GM19395 (cell line): ENCODE data around the gene SULF2.

Source experiments
- ATAC-seq: cut with Tn5 transposase; IDR thresholded peaks from one replicate; pipeline ENCODE4 v1.9.1; 2021; ENCODE audit warnings: mild to moderate bottlenecking, moderate library complexity; ENCODE audit not compliant: unreplicated experiment

Gene SULF2

DNA sequence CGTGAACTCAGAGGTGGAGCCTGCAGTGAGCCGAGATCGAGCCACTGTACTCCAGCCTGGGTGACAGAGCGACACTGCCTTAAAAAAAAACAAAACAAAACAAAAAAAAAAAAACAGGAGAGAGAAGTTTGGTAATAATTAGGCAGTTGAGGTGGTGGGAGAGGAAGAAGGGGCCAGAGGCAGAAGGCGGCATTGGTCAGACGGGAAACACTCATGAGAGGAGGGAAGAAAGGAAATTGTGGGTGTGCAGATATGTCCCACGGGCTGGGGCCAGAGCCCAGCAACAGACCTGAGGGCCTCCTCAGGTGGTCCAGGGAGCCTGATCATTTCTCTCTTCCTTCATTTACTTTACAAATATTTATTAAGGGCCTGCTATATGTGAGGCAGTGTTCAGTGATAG is 20.0 kb downstream of the SULF2 start:
- no peak for ATAC-seq

DNA sequence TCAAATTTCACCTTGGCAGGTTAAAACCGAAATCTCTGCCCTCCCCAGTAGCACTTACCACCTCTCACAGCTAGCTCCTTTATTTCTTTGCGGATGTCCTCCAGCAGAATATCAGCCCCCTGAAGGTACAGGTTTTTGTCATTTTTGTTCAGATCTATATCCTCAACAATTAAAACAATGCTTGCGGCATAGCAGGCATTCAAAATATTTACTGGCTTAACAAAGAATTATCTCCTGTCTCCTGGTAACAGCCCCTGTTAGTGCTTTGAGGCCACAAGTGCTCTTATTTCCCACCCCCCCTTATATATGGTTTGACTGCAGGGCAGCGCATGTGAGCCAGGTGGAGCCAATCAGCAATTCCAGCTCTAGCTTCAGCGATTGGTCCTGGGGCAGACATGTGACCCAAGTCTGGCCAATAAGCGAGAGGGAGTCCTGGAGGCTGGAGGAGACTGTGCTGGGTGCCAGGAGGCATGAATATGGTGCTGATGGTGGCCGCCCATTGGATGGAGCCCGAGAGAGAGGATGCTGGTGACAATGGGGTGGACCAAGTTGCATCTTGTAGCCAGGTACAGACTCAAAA is 21.0 kb downstream of the SULF2 start:
- ATAC-seq: no peak

DNA sequence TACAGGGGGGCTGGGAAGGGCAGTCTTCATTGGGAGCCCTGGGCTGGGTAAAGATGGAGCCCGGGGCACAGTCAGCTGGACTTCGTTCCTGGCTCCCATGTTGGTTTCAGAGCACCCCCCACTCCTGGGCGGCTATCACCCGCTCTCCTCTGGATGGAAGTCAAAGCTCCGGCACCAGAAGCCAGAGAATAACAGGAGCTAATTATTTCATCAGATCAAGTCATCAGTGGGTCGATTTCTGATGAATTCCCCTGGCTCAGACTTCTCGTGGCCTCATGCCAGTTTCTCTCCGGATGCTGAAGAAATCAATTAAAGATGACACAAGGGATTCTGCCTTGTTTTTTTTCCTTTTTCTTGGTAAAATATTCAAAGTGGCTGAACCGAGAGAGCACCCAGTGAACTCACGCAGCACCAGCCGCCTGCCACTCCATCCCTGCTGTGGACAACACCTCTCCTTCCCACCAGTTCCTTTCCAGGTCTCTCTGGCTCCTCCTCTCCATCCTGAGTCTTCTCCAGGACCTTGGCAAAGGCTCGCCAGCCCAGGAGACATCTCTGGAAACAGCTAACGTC is 22.5 kb downstream of the SULF2 start:
- no peak for ATAC-seq

DNA sequence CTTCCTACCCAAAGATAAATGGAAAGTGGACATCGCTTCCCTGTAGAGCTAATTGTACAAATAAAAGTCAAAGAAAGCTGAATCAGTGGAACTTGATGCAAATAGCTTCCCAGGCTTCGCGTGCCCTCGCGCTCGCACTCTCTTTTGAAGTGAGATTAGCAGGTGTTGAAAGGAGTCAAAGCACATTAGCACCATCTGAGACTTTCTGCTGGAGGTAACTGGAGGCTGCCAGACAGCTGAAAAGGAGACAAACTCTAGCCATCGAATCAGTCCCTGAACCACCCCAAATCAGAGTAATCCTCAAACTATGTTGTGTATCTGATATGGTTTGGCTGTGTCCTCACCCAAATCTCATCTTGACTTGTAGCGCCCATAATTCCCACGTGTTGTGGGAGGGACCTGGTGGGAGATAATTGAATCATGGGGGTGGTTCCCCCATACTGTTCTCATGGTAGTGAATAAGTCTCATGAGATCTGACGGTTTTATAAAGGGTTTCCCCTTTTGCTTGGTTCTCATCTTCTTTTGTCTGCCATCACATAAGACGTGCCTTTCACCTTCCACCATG is 23.7 kb downstream of the SULF2 start:
- no peak for ATAC-seq

DNA sequence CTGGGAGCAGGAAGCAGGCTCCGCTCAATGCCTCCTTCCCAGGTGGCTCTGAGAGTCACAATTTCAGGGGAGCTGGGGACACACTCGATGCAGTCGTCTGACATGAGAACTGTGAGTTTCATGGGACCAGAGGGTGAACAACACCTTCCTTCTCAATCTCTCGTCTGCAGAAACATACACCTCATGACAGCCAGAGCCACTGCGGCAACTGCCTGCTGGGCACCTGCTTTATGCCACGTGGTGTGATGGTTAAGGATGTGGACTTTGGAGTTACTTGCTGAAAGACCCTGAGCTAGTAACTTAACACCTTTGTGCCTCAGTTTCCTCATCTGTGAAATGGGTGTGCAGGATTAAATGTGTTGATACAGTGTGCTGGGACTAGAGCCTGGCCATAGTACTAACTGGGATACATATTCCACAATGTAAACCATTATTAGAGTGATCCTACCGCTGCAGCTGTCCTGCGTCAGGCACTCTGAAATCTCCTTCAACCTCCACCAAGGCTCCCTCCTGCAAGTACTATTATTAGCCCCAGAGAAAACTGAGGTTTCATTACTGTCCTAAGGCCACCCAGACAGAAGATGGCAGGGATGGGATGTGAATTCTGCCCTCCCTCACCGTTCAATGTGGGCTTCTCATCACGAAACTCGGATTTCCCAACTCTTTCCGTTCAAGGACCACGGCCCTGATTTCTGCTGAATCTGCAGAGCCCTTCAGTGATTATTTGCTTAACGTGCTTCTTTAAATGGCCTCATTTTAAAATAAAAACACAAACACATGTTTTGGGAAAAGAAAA is 24.4 kb downstream of the SULF2 start:
- no peak for ATAC-seq

DNA sequence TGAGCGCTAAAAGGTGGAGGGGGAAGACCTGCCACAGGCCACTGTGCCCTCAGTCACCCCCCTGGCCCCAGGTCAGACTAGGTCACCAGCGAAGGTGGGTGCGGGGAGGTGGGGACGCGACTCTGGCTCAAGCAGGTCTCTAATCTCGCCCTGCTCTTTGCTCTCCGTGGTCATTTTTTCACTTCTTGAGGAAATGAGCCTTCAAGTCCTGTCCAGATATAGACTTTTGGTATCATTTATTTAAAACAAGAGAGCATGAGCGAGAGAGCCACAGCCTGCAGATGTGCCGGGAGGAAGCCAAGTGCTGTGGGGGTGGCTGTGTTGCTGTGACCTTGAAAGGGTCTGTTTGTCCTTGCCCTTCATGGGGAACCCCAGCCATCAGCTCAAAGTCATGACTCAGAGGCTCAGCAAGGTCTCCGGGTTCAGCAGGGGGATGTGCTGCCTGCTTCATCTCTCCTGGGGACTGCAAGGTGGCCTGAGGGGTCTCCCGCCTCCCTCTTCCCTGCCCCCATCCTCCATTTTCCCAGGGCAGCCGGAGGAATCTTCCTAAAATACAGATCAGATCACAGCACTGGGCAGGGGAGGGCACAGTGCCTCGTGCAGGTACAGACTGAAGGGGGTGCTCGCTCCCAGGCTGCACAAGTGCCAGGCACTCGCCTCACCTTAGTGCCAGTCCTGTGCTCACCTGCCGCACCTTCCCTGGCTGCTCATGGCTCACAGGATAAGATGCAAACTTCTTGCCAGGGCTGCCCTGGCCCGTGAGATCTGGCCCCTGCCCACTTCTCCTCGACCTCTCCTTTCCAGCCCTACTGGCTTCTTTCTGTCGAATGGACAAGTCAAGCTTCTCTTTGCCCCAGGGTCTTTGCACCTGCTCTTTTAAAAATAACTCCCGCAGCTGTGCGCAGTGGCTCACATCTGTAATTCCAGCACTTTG is 26.5 kb downstream of the SULF2 start:
- ATAC-seq: no peak

DNA sequence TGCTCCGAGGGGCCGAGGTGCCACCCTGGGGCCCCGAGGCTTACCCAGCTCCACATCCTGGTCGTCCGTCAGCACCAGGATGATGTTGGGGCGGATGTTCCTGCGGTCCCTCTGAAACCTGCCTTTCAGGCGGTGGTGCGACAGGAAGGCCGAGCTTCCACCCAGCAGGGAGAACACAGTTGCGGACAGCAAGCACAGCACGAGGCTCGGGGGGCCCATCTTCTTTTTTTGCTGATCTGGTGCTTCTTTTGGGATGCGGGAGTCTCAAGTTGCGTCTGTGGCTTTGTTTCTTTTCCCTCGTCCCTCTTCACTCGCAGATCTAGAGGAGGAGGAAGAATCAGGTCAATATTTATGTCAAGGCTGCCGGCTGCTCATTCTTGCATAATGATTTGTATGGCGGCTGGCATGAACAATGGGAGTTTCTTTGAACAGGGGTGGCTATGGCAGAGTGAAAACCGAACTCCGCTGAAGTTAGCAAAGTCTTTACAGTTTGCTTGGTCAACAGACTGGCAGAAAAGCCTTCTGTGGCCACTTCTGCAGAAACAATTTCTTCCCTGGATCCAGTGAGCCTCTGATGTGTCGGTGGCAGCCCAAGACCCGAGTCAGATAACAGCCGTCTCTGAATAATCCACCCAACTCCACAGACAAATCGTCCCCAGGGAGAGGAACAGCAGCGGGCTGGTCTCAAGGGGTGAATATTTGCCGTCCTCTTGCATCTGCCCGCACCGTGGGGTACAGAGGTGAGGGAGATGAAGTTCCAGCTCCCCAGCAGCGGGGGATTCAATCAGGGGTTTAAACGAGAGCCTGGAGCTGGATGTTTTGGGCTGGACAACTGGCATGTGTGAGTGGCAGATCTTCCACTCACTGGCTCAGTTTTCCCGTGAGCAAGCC is 27.9 kb downstream of the SULF2 start:
- no peak for ATAC-seq

DNA sequence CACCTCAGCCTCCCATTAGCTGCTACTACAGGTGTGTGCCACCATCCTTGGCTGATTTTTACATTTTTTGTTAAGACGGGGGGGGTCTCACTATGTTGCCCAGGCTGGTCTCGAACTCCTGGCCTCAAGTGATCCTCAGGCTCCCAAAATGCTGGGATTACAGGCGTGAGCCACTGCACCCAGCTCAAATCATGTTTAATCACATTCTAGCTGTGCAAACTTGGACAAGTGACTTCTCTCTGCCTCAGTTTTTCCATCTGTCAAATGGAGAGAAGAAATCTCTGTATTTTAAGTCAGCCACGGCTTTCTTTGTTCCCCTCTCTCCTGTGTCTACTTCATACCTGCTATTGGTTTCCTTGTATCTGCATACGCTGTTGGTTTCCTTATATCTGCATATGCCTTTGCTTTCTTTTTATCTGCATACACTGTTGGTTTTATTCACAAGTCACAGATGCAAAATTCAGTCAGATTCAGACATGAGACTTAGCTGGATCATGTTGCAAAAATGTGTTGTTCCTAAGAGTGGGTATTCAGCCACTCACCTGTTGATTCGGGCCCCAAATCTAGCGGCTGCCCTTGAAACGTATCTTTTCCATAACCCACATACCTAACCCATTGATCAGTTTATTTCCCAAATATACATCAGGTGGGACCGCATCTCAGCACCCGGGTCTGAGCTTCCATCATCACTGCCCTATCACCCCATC is 30.2 kb downstream of the SULF2 start:
- no peak for ATAC-seq

DNA sequence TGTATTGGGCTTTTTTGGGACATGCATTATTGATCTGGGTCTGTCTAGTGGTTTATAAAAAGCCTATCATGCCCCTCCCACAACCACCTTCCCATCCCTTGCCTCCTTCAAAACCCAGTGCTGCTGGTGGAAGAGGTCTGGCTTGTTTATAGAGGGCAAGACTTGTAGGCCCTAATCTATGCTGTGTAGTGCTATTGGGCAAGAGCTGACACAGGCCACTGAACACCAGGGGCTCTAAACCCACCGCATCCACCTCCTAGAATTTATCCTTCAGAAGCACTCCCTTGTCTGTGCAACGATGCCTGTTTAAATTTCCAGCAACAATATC is 30.9 kb downstream of the SULF2 start:
- ATAC-seq: no peak

DNA sequence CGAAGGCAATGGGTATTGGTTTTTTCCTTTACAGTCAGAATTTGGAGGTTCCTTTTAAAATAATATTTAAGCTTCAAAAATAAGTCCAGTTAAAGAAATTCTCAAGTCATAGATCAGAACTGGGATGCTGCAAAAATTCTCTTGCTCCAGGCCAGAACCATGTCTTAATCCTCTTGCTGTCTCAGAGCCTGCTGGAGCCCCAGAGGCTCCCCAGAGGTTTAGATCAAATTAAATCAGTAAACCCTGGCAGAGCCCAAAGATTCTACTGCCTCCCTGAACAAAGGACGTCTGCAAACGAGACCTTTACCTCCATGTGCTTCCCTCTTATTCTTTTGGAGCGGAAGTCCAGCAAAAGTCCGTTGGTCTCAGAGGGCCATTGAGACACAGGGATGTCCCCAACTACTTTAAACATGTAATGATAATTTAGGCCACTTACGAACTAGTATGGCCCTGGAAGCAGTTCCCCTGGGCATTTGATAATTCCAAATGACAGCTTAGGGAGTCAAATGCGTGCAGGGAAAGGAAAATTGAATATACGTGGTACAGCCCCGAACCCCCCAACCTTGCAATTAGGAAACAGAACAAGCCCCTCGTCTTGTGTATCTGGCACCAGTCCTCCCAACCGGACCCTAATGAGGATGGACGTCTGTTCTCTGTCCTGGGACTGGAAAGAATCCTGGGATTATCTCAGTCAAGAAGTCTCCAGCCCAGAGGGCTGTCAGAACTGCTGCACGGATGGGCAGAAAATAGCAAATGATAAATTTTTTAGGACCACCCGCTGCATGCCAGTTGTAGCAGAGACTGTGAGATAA is 31.5 kb downstream of the SULF2 start:
- no peak for ATAC-seq

DNA sequence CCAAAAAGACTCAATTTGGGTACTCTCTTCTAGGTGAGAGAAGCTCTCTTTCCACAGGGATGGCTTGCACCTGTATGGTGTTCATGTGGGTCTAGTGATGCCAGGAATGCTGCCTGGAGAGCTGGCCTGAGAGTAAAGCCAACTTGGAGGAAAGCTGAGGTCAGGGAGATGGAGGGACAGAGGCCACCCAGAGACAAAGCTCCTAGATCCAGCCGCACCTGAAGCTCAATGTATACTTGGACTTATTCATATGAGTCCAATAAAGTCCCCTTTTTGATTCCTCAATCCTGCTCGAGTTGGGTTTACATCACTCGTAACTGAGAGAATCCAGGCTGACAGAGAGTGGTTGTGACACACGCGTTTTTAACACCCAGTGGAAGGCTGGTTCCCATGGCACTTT is 33.8 kb downstream of the SULF2 start:
- ATAC-seq: no peak

DNA sequence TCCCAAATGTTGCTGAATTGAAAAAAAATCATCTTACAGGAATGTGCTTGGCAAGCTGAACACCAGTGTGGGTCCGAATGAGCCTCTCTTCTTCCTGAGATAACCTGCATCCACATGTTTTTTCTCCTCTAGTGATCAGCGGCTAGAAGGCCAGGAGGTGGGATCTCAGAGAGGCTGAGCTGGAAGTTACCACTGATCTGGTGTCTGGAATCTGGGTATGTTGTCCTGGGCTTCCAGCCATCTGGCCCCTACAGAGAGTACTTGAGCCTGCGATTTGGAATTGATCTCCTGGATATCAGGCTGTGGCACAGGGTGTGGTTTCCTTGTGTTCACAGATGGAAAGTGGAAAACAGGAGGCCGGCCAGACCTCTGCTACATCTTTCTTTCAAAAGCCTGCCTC is 35.9 kb downstream of the SULF2 start:
- no peak for ATAC-seq

DNA sequence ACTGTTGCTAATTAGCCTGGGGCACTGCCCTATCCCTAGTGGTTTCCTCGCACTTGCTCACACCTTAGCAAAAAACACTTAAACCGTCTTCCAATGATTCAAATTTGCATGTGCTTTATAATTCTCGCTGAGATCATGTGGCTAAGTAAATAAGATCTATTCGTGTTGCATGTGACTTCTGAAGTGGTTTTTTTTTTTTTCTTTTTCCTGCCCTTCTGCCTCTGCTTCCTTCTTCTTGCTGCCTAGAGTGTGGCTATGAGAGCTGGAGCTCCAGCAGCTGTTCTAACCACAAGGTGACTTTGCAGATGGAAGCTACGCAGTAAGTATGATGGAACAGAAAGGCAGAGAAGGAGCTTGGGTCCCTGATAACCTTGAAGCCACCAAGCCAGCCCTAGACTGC is 36.5 kb downstream of the SULF2 start:
- no peak for ATAC-seq

DNA sequence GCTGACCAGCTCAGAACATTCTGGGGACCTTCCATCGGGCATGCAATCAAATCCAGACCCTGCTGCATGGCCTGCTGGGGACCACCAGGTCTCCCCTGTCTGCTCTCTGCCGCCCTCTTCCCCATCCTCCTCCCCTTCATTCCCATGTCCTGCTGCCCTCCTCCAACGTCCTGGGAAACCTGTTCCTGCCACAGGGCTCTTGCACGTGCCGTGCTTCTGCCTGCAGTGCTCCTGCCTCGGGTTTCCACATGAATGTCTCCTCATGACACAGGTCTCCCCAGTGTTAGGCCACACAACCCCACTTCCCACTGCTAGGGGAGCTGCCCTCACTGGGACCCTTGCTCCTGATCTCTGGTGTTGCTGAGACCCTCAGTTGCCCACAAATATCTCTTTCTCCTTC is 37.2 kb downstream of the SULF2 start:
- ATAC-seq: no peak

DNA sequence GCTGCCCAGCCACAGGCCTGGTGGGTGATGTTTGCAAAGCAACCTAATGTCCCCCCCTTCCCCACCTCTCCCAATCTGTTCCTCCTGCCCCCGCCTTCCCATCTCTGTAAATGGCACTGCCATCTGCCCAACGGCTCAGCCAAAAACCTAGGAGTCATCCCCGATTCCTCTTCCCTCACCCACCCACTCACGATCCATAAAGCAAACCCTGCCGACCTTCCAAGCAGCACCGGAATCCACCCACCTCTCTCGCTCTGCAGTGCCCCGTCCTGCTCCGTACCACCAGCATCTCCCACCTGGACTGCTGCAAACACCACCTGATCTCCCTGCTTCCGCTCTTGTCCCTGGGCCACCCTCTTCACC is 37.6 kb downstream of the SULF2 start:
- ATAC-seq: no peak

DNA sequence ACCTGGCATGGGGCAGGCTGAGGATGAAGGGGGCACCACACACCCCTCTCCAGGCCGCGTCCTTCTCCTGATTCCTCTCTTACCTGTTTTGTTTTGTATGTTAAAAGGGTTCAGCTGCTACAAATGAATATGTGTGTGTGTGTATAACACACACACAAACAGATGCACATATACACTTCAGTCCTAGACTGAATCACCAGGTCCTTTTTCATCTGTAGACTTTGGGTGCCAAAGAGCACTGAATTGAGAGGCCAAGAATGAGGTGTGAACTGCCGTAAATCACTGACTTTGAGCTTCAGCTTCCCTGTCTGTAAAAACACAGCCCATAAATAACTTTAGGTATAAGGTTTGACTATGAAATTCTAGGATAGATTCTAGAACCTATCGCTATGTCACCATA is 40.5 kb downstream of the SULF2 start:
- ATAC-seq: no peak

DNA sequence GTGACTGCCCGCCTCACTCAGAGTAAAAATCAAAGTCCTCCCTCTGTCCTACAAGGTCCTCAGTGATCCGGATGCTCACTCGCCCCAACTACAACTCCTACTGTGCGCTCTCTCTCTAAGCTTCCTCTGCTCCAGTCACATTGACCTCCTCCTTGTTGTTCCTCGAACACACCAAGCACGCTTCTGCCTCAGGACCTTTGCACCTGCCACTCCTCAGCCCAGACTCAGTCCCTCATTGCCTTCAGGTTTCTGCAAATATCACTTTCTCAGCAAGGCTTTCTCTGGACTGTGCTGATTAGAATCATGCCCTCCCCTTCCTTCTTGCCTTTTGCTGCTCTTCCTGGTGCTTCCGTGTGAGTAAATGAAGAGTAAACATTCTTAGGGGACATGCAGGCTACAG is 41.6 kb downstream of the SULF2 start:
- no peak for ATAC-seq

DNA sequence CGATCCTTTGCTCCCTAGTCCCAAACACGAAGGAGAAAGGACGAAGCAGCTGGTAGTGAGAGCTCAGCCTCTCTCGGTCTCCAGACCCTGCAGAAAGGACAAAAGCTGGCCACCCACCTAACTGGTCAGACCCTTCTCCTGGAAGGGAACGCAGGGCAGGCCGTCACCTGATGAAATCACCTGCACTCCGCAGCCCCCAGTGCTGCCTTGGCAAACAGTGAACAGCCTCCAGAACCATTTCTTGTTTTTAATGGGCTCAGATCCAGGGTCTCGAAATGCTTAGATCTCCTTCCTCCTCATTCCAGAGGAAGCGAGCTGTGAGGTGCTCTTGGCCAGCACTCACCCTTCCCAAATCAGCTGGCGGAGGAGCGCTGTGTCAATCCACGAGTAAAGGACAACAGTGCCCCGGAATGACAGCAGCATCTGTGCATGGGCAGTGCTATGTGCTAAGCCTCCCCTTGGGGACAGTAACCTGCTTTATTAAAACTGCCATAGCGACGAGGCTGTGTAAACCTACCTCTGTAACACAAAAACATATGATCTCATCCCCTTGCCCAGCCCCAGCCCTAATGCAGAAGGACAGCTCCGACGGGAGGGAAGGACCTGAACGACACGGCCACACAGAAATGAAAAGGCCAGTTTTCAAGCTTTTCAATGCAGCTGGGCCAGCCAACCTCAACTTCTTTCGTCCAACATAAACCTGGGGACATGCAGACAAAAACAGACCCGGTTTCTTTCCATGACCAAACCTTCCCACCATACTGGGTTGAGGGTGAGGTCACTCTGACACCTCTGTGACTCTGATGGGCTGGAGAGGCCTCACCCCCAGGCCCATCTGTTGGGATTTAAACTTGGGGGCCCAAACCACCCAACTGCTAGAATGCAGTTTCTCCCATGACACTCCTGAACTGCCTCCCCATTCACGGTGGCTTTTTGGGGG is 43.3 kb downstream of the SULF2 start:
- no peak for ATAC-seq
